Measurements from ENCODE around the gene RARRES1. TPM values are rescaled to one million over a fixed set of nuclear protein-coding genes. Genes with fewer than 3 reads are reported as not detected.

RARRES1 gene
- total RNA-seq, 1 experiment from 2014 or later = 0.20 TPM

DNA sequence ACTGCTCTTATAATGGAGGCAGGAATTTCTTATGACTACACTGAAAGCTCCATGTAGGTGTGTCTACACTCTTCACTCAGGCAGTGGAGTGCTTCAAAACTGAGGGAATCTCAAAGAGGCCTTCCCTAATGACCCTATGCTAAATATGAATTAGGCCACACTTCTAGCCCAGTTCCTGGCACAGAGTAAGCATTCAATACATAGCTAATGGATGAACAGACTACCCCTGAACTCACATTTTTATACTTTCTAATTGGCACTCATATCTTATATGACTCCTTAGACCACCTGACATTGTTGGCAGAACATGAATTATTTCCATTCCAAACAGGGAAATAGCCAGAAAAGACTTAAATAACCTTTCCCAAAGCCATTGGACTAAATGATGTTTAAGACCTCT, 3.4 kb downstream of the RARRES1 start:
- no TSS peak for BruUV-seq (replicated peaks)

DNA sequence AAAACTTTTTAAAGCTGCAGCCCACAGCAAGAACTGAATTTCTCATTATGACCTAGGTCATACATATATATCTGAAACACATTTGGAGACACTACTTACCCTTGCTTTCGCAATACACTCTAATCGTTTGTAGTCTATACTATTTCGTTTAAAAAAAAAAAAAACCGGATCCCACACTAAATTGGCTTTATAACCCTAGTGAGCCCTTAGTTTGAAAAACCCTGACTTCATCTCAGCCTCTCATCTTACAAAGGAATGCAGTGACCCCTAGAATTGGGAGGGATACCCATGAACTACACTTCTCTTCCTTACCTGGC, 4.2 kb downstream of the RARRES1 start:
- Histone ChIP-seq H3K9me3 (ENCODE audit: control insufficient read depth in 1 of 2, insufficient read depth in 1 of 2, low read depth in 1 of 2, low read length in 2 of 2) (no peaks in the 10 kb centered on the region), H2AFZ (ENCODE audit: low read depth, low read length, poor library complexity, severe bottlenecking) (no peak overlapping the region), H3K79me2 (ENCODE audit: insufficient read depth, low read length) (no peaks in the 10 kb centered on the region), H3K36me3 (ENCODE audit: control insufficient read depth in 1 of 2, insufficient read depth in 2 of 2, low read length in 2 of 2) (no peaks in the 10 kb centered on the region), H3K27ac (ENCODE audit: low read depth, low read length) (no peak overlapping the region), H3K4me1 (ENCODE audit: control insufficient read depth in 1 of 2, insufficient read depth in 2 of 2, low read length in 2 of 2) (peaks cover 11 to 23% of the 10 kb centered on the region in 2 experiments), H4K20me1 (ENCODE audit: insufficient read depth) (no peaks in the 10 kb centered on the region; the same call in 1 of the 2 replicates), H3K4me3 (replicated peaks in 1 of 2; ENCODE audit: low read depth in 1 of 2, low read length in 2 of 2) (no peak overlapping the region), H3K9me2 (ENCODE audit: insufficient read depth) (no peaks in the 10 kb centered on the region), H3K27me3 (ENCODE audit: insufficient read depth, low read length) (no peaks in the 10 kb centered on the region), H3K4me2 (ENCODE audit: low read length) (no peak overlapping the region), H3K9ac (ENCODE audit: low read length) (no peak overlapping the region)
- ChIA-PET POLR2A (interaction anchor here (0.8 kb wide), 1 partner anchor 10 kb away, joined by 4 read pairs; no protein-coding TSS in a partner anchor), RAD21 (ENCODE audit: low non-redundant PET in 1 of 2, low total read pairs in 2 of 2, uncharacterized antibody in 2 of 2, unreplicated experiment in 2 of 2) (interaction anchor here in 1 of 2 experiments (0.9 kb wide), 1 partner anchor 68 kb away, joined by 3 read pairs; no protein-coding TSS in a partner anchor), CTCF (interaction anchor here (0.7 to 2.9 kb wide), 17 partner anchors 8 to 1639 kb away, joined by 3 to 32 read pairs (median 5); partner anchors contain the start of gene GFM1)
- no TSS peak for BruUV-seq (replicated peaks)
- TF ChIP-seq ELF1 (IDR thresholded peaks at IDR 0.05; ENCODE audit: borderline replicate concordance, low read depth) = no peak
- peak; percentile 46 for TF ChIP-seq CEBPB (IDR thresholded peaks at IDR 0.05; ENCODE audit: low read depth)
- TF ChIP-seq CBX3 (IDR thresholded peaks at IDR 0.05; ENCODE audit: low read depth) = no peak
- ATAC-seq (no peak), DNase-seq (ENCODE audit: low read depth, low spot score) (no peak)
- intact Hi-C loops (cut with micrococcal nuclease) = loop anchor here (5.0 kb wide), 1 partner anchor 534 kb away; no protein-coding TSS in a partner anchor

More for the DNA sequence above, 3.4 kb downstream of the RARRES1 start:
- no peak overlapping the region for H2AFZ ChIP-seq (ENCODE audit: low read depth, low read length, poor library complexity, severe bottlenecking)
- DNase-seq (ENCODE audit: low read depth, low spot score) = no peak
- peaks cover 11 to 20% of the 10 kb centered on the region in 2 experiments for H3K4me1 ChIP-seq (ENCODE audit: control insufficient read depth in 1 of 2, insufficient read depth in 2 of 2, low read length in 2 of 2)
- no peaks in the 10 kb centered on the region for H3K79me2 ChIP-seq (ENCODE audit: insufficient read depth, low read length)
- H3K9me2 ChIP-seq (ENCODE audit: insufficient read depth) = no peaks in the 10 kb centered on the region
- RAD21 ChIA-PET (ENCODE audit: low non-redundant PET in 1 of 2, low total read pairs in 2 of 2, uncharacterized antibody in 2 of 2, unreplicated experiment in 2 of 2) = no interaction called here
- H3K36me3 ChIP-seq (ENCODE audit: control insufficient read depth in 1 of 2, insufficient read depth in 2 of 2, low read length in 2 of 2) = no peaks in the 10 kb centered on the region
- POLR2A ChIA-PET = no interaction called here
- H3K4me3 ChIP-seq (replicated peaks in 1 of 2; ENCODE audit: low read depth in 1 of 2, low read length in 2 of 2) = no peak overlapping the region
- H3K27ac ChIP-seq (ENCODE audit: low read depth, low read length) = no peak overlapping the region
- ATAC-seq = no peak
- CTCF ChIA-PET = interaction anchor here (1.1 to 2.8 kb wide), 2 partner anchors 10 to 63 kb away, joined by 4 to 32 read pairs; no protein-coding TSS in a partner anchor
- no peak for TF ChIP-seq POLR2A (IDR thresholded peaks at IDR 0.05; ENCODE audit: borderline replicate concordance, extremely low read depth, insufficient read depth, insufficient read length)
- H3K4me2 ChIP-seq (ENCODE audit: low read length) = no peak overlapping the region
- H3K9me3 ChIP-seq (ENCODE audit: control insufficient read depth in 1 of 2, insufficient read depth in 1 of 2, low read depth in 1 of 2, low read length in 2 of 2) = no peaks in the 10 kb centered on the region
- no peaks in the 10 kb centered on the region; the same call in 1 of the 2 replicates for H4K20me1 ChIP-seq (ENCODE audit: insufficient read depth)
- no peaks in the 10 kb centered on the region for H3K27me3 ChIP-seq (ENCODE audit: insufficient read depth, low read length)
- intact Hi-C loops (cut with micrococcal nuclease) = loop anchor here (5.0 kb wide), 1 partner anchor 533 kb away; no protein-coding TSS in a partner anchor
- H3K9ac ChIP-seq (ENCODE audit: low read length) = no peak overlapping the region

Measured in HCT116 (cell line).